ENCODE measurements around the gene ZNF236.

- TF ChIP-seq CTCF (IDR thresholded peaks at IDR 0.05): no peak
- no peak for TF ChIP-seq POLR2A (IDR thresholded peaks at IDR 0.05)
These were observed 114.5 kb downstream of the ZNF236 start for GRCh38 chr18:76936877-76937276.
